ENCODE results near the gene MTOR.
"Not testable (repeated sequence)": the region's sequence is repeated elsewhere in the genome, so short reads cannot be mapped to it uniquely, and the experiment has no call there.

The MTOR gene

DNA sequence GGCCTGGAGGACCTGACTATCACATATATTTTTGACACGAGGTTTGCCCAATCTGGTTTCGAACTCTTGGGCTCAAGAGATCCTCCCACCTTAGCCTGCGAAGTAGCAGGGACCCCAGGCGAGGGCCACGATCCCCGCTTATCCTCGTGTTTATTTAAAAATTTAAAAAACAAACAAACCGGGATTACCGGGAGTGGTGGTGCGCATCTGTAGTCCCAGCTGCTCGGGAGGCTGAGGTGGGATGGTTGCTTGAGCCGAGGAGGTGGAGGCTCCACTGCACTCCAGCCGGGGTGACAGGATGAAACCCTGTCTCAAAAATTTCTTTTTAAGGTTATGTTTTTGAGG lies 162.2 kb downstream of the MTOR start:
- DNase-seq (ENCODE audit: low spot score): no peak
- peaks cover 10% of the 10 kb centered on the region for H3K4me1 Mint-ChIP-seq (ENCODE audit: low read depth)

GRCh38 chr1:11099310-11100148 lies 162.8 kb downstream of the MTOR start, which contains the start of gene EXOSC10:
EXOSC10 (minus strand) TSS chr1:11099869; CDS start chr1:11099831, 38 bp downstream.
- DNase-seq (ENCODE audit: low spot score): peak; percentile 94
- Mint-ChIP-seq H3K27ac (peak within 1 kb of the TSS; percentile 95), H3K4me1 (ENCODE audit: low read depth) (peaks cover 10% of the 10 kb centered on the region), H3K27me3 (ENCODE audit: low read depth) (no peaks in the 10 kb centered on the region), H3K36me3 (ENCODE audit: low read depth) (peaks cover 14% of the 10 kb centered on the region), H3K9me3 (no peaks in the 10 kb centered on the region), H3K4me3 (peak within 1 kb of the TSS; percentile 93)

More for the DNA sequence above, 162.2 kb downstream of the MTOR start:
- Mint-ChIP-seq H3K4me3 (peak overlapping the region; percentile 93), H3K27ac (peak overlapping the region; percentile 95), H3K27me3 (ENCODE audit: low read depth) (no peaks in the 10 kb centered on the region), H3K9me3 (no peaks in the 10 kb centered on the region), H3K36me3 (ENCODE audit: low read depth) (peaks cover 14% of the 10 kb centered on the region)

DNA sequence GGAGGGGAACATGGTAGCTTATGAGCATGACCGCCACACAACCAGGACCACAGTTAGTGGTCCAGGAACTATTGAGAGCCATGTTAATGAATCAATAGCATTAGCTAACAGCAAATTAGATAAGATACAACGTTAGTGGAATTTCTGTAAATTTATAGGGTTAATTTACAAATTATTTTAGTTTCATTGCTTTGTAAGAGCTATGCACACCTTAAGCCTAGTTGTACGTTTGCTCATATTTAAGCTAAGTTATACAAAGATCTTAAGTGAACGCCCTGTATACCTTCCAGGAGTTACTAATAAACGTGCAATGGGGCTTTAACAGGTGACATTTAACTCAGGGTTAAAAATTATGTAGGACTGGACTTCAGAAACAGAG lies 163.4 kb downstream of the MTOR start:
- peaks cover 10% of the 10 kb centered on the region for H3K4me1 Mint-ChIP-seq (ENCODE audit: low read depth)
- no peaks in the 10 kb centered on the region for H3K27me3 Mint-ChIP-seq (ENCODE audit: low read depth)
- peak overlapping the region; percentile 95 for H3K27ac Mint-ChIP-seq
- no peak for DNase-seq (ENCODE audit: low spot score)
- H3K9me3 Mint-ChIP-seq: no peaks in the 10 kb centered on the region
- peaks cover 14% of the 10 kb centered on the region for H3K36me3 Mint-ChIP-seq (ENCODE audit: low read depth)
- H3K4me3 Mint-ChIP-seq: peak overlapping the region; percentile 93

DNA sequence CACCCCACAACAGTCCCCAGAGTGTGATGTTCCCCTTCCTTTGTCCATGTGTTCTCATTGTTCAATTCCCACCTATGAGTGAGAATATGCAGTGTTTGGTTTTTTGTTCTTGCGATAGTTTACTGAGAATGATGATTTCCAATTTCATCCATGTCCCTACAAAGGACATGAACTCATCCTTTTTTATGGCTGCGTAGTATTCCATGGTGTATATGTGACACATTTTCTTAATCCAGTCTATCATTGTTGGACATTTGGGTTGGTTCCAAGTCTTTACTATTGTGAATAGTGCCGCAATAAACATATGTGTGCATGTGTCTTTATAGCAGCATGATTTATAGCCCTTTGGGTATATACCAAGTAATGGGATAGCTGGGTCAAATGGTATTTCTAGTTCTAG lies 178.6 kb downstream of the MTOR start:
- not testable (repeated sequence) for H3K9me3 Mint-ChIP-seq; H3K4me1 Mint-ChIP-seq (ENCODE audit: low read depth); DNase-seq (ENCODE audit: low spot score); H3K27ac Mint-ChIP-seq; H3K4me3 Mint-ChIP-seq; H3K27me3 Mint-ChIP-seq (ENCODE audit: low read depth)
- peaks cover 56% of the 10 kb centered on the region for H3K36me3 Mint-ChIP-seq (ENCODE audit: low read depth)

DNA sequence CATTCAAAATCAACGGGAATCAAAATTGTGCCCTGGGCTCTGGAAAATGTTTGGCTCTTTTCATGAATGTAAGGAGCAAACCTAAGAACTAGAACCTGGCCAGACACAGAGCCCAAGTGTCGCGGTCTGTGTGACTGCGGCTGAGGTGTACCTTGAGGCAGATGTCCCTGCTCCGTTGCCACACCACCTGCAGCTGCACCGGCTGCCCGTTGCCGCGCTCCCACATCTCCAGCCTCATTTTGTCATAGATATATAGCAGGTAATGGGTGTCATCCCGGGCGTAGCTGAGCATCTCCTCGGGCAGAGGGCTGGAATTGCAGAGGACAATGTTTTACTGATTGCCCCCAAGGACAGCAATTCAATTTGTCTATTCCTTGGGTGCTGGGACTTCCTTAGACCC lies 181.4 kb downstream of the MTOR start:
- Mint-ChIP-seq H3K36me3 (ENCODE audit: low read depth) (peaks cover 48% of the 10 kb centered on the region), H3K4me3 (no peak overlapping the region), H3K4me1 (ENCODE audit: low read depth) (no peaks in the 10 kb centered on the region), H3K27ac (no peak overlapping the region), H3K27me3 (ENCODE audit: low read depth) (no peaks in the 10 kb centered on the region), H3K9me3 (no peaks in the 10 kb centered on the region)
- no peak for DNase-seq (ENCODE audit: low spot score)

DNA sequence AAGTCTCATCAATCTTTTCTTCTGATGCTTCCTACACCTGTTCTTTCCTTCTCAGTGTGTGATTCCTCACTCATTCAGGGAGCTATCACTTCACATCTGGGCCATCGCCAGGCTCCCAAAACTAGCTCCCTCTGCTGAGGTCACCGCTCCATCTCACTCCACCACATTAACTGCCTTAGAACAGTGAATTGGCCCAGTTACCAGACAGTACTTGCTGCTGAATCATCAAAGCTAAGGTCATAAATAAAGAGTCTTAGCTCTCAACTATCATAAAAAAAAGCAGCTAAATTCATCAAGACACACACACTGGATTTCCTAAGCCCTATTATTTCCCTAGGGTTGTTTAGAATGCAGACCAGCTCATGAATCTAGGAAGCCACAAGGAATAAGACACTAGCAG lies 183.7 kb downstream of the MTOR start:
- Mint-ChIP-seq H3K9me3 (no peaks in the 10 kb centered on the region), H3K4me1 (ENCODE audit: low read depth) (no peaks in the 10 kb centered on the region), H3K27ac (no peak overlapping the region), H3K27me3 (ENCODE audit: low read depth) (no peaks in the 10 kb centered on the region), H3K36me3 (ENCODE audit: low read depth) (peaks cover 48% of the 10 kb centered on the region), H3K4me3 (no peak overlapping the region)
- no peak for DNase-seq (ENCODE audit: low spot score)

- H3K27me3 Mint-ChIP-seq (ENCODE audit: low read depth); H3K9me3 Mint-ChIP-seq; H3K4me3 Mint-ChIP-seq; DNase-seq (ENCODE audit: low spot score); H3K27ac Mint-ChIP-seq; H3K4me1 Mint-ChIP-seq (ENCODE audit: low read depth): not testable (repeated sequence)
- peaks cover 61% of the 10 kb centered on the region for H3K36me3 Mint-ChIP-seq (ENCODE audit: low read depth)
These were observed 189.0 kb downstream of the MTOR start for GRCh38 chr1:11073398-11073797.

DNA sequence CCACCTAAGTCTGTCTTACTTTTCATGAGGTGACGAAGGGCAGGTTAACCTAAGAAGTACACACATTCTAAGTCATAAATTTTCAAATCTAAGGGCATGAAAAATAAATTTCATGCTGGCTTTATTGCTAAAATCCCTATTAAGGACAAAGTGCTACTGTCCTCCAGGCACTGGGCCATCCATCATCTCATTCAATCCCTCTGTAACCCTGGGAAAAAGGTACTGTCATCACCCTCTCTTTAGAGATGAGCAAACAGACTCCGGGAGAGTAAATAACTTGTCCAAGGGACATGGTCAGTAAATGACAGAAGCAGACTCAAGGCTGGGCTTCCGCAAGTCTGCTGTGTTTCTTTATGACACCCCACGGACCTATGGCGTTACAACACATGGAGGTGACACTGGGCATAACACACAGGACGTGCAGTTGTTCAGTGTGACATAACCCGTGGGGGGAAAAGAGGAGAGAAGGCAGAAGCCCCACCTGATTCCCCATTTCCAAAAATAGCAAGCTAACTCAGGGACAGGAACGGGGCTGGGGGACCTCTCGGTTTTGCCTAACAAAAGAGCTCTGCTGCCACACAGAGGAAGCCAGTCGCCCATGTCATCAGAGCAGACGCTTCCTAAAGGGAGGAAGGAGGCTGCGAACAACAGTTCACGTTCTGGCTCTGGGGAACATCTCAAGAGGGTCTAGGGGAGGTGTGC lies 190.0 kb downstream of the MTOR start:
- Mint-ChIP-seq H3K27ac (no peak overlapping the region), H3K4me1 (ENCODE audit: low read depth) (peaks cover 1% of the 10 kb centered on the region), H3K4me3 (no peak overlapping the region), H3K27me3 (ENCODE audit: low read depth) (no peaks in the 10 kb centered on the region), H3K36me3 (ENCODE audit: low read depth) (peaks cover 61% of the 10 kb centered on the region), H3K9me3 (no peaks in the 10 kb centered on the region)
- DNase-seq (ENCODE audit: low spot score): no peak

DNA sequence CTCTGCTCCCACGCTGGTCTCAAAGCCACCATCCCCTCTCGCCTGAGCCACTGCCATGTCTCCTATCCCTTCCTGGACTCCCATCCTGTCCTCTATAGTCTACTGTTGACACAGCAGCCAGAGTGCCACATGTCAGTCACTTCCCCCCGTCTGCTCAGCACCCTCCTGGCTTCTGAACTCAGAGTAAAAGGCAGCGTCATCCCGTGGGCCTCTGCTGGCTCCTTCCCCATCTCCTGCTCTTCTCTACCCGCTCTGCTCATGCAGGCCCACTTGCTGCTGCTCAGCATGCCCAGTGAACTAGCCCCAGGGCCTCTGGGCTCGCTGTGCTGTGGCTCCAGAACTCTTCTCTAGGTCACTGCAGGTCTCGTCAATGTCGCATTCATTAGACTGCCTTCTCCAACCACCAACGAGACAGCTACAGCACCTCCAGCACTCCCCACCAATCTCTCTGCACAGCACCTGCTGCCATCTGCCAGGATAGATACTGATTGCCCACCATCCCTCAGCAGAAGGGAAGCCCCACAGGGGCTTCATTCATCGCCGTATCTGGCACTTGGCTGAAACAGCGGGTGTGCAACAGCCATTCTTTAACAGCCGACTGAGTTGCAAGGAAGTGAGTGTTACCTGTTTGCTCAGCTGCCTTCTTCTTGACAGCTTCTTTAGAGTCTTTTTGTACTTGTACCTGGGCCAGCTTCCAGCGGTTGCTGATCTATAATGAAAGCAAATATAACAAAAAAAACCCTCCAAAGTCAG lies 190.7 kb downstream of the MTOR start:
- peaks cover 60% of the 10 kb centered on the region for H3K36me3 Mint-ChIP-seq (ENCODE audit: low read depth)
- H3K9me3 Mint-ChIP-seq: no peaks in the 10 kb centered on the region
- no peak overlapping the region for H3K4me3 Mint-ChIP-seq
- DNase-seq (ENCODE audit: low spot score): no peak
- no peak overlapping the region for H3K27ac Mint-ChIP-seq
- H3K27me3 Mint-ChIP-seq (ENCODE audit: low read depth): no peaks in the 10 kb centered on the region
- peaks cover 1% of the 10 kb centered on the region for H3K4me1 Mint-ChIP-seq (ENCODE audit: low read depth)

DNA sequence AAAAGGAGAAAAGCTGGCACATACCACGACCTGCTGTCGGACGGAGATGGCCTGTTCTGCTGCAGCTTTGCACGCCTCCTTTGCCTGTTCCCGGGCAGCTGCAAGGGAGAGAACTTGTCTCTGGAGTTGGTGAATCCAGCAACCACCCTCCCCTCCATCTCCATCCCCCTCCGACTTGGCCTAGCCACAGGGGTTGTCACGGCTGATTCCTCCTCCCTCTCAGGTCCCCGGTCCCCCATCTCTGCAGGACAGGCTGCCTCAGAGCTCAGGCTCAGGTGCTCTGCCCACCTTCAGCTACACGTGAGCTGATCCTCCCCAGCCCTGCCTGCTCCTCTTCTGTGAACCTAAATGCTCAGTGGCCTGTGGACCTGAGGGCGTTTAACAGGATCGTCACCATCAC lies 191.5 kb downstream of the MTOR start:
- Mint-ChIP-seq H3K4me1 (ENCODE audit: low read depth) (peaks cover 1% of the 10 kb centered on the region), H3K36me3 (ENCODE audit: low read depth) (peaks cover 61% of the 10 kb centered on the region), H3K4me3 (no peak overlapping the region), H3K27me3 (ENCODE audit: low read depth) (no peaks in the 10 kb centered on the region), H3K27ac (no peak overlapping the region), H3K9me3 (no peaks in the 10 kb centered on the region)
- no peak for DNase-seq (ENCODE audit: low spot score)

DNA sequence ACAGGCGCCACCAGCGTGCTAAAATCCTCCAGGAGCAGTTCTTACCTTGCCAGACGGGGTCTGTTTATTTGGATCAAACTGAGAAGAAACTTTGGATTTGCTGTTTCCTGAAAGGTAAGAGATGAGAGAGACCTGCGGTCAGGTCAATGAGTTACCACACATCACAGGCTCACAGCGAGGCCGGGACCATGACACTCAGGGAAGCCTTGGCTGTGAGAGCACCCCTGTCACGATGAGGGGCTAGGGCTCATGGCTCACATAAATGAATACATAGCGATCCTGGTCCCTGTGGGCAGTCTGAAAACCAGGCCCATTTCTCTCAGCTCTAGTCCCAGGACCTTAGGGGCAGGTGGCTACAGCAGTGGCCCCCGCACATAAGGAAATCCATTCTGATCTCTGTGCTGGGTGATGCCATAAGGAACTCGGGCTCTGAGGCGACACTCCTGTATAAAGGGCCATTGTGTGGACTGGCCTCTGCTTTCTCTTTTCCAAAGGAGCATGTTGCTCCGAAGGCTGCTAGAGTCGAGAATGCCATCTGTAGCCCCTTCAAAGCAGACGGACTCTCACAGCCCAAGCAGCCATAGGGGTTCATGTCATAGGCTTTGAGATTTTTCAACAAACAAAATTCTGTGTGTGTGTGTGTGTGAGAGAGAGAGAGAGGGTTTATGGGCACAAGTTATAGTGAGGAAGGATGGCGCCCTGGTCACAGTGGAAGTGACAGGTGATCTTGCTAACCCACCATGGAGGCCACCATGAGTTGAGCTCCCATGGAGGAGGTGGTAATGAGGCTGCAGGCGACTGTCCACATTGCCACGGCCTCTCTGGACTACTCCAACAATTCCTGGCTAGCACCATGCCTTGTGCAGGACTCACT lies 193.5 kb downstream of the MTOR start:
- no peak overlapping the region for H3K27ac Mint-ChIP-seq
- H3K4me1 Mint-ChIP-seq (ENCODE audit: low read depth): peaks cover 1% of the 10 kb centered on the region
- no peak overlapping the region for H3K4me3 Mint-ChIP-seq
- no peak for DNase-seq (ENCODE audit: low spot score)
- no peaks in the 10 kb centered on the region for H3K9me3 Mint-ChIP-seq
- H3K36me3 Mint-ChIP-seq (ENCODE audit: low read depth): peaks cover 62% of the 10 kb centered on the region
- H3K27me3 Mint-ChIP-seq (ENCODE audit: low read depth): no peaks in the 10 kb centered on the region

DNA sequence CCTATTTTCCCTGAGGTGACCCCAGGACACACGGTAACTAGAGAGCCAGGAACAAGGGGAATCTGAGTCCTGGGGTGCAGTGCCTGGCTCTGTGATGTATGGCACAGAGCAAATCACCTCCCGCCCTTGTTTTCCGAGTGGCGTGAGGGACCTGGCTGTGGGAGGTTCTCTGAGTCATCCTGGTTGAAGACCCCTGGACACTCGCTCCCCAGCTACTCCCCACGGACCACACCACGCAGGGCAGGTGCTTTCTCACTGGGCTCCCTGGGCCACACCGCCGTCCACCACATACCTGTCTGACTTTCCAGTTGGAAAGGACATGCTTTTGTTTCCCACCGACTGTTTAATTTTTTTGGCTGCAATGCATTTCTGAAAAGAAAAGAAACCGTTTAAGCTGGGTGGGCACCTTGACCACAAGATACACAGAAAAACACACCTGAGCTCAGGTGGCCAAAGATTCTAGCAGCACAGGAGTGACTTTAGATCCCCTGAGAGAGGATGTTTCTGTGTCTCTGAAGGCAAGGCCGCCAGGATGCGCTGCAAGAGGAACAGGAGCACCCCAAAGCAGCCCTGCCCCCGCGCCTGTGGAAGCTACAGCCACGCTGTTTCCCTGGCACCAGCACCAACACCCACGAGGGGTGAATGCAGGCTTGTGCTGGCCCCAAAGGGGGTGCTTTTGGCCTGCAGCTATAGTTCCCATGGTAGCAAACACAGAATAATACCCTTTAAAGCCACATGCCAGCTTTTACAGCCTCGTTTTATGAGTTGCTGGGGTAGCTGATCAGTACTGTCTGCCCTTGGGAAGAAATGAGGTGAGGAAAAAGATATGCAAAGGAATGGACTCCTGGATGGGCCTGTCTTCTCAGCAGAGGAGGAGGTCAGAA lies 194.4 kb downstream of the MTOR start:
- Mint-ChIP-seq H3K27me3 (ENCODE audit: low read depth) (no peaks in the 10 kb centered on the region), H3K9me3 (no peaks in the 10 kb centered on the region), H3K4me1 (ENCODE audit: low read depth) (peaks cover 6% of the 10 kb centered on the region), H3K4me3 (no peak overlapping the region), H3K36me3 (ENCODE audit: low read depth) (peaks cover 68% of the 10 kb centered on the region), H3K27ac (no peak overlapping the region)
- DNase-seq (ENCODE audit: low spot score): no peak

DNA sequence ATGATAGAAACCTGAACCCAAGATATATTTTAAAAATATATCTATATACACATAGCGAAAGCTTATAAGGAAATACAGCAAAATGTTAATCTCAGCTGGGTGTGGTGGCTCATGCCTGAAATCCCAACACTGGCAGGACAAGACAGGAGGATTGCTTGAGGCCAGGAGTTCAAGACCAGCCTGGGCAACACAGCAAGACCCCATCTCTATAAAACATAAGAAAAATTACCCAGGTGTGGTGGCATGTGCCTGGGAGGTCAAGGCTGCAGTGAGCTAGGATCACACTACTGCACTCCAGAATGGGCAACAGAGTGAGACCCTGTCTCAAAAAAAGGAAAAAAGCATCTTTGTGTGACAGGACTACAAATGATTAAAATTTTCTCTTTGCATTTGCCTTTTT lies 196.6 kb downstream of the MTOR start:
- Mint-ChIP-seq H3K4me3 (no peak overlapping the region), H3K4me1 (ENCODE audit: low read depth) (peaks cover 21% of the 10 kb centered on the region), H3K27me3 (ENCODE audit: low read depth) (no peaks in the 10 kb centered on the region), H3K9me3 (no peaks in the 10 kb centered on the region), H3K27ac (no peak overlapping the region), H3K36me3 (ENCODE audit: low read depth) (peaks cover 58% of the 10 kb centered on the region)
- no peak for DNase-seq (ENCODE audit: low spot score)
